Measurements from ENCODE around the gene TIAM1.

TIAM1 gene

GRCh38 chr21:31201144-31201543, 142.9 kb downstream of the TIAM1 start:
- no peak for DNase-seq (ENCODE audit: low spot score)

GRCh38 chr21:31198575-31198974, 145.5 kb downstream of the TIAM1 start:
- DNase-seq (ENCODE audit: low spot score) = peak; percentile 57

GRCh38 chr21:31196724-31197123, 147.3 kb downstream of the TIAM1 start:
- no peak for DNase-seq (ENCODE audit: low spot score)

GRCh38 chr21:31195334-31196015, 148.6 kb downstream of the TIAM1 start:
- DNase-seq (ENCODE audit: low spot score) = no peak

GRCh38 chr21:31194510-31195293, 149.4 kb downstream of the TIAM1 start:
- DNase-seq (ENCODE audit: low spot score) = no peak

- no peak for DNase-seq (ENCODE audit: low spot score)
Measured at GRCh38 chr21:31193761-31194160, 150.3 kb downstream of the TIAM1 start.

GRCh38 chr21:31191553-31191952, 152.5 kb downstream of the TIAM1 start:
- DNase-seq (ENCODE audit: low spot score) = no peak

GRCh38 chr21:31190516-31190915, 153.5 kb downstream of the TIAM1 start:
- DNase-seq (ENCODE audit: low spot score) = no peak

GRCh38 chr21:31187499-31187898, 156.6 kb downstream of the TIAM1 start:
- no peak for DNase-seq (ENCODE audit: low spot score)

- DNase-seq (ENCODE audit: low spot score) = no peak
Measured at GRCh38 chr21:31186916-31187315, 157.1 kb downstream of the TIAM1 start.

GRCh38 chr21:31185663-31186062, 158.4 kb downstream of the TIAM1 start:
- no peak for DNase-seq (ENCODE audit: low spot score)

GRCh38 chr21:31184876-31185275, 159.2 kb downstream of the TIAM1 start:
- no peak for DNase-seq (ENCODE audit: low spot score)

GRCh38 chr21:31184459-31184858, 159.6 kb downstream of the TIAM1 start:
- DNase-seq (ENCODE audit: low spot score) = no peak

- no peak for DNase-seq (ENCODE audit: low spot score)
Measured at GRCh38 chr21:31182231-31183140, 161.6 kb downstream of the TIAM1 start.

GRCh38 chr21:31181082-31181750, 162.8 kb downstream of the TIAM1 start:
- DNase-seq (ENCODE audit: low spot score) = no peak

- DNase-seq (ENCODE audit: low spot score) = peak; percentile 27
Measured at GRCh38 chr21:31180256-31181081, 163.6 kb downstream of the TIAM1 start.

- no peak for DNase-seq (ENCODE audit: low spot score)
Measured at GRCh38 chr21:31176725-31177124, 167.3 kb downstream of the TIAM1 start.

GRCh38 chr21:31176080-31176551, 167.9 kb downstream of the TIAM1 start:
- DNase-seq (ENCODE audit: low spot score) = no peak

- no peak for DNase-seq (ENCODE audit: low spot score)
Measured at GRCh38 chr21:31173881-31174555, 170.0 kb downstream of the TIAM1 start.

- no peak for DNase-seq (ENCODE audit: low spot score)
Measured at GRCh38 chr21:31172328-31172727, 171.7 kb downstream of the TIAM1 start.

Data from LoVo (cell line).